HG03342 (cell line): ENCODE data around the gene ANO2.

ENCODE experiments used
- ATAC-seq: cut with Tn5 transposase; IDR thresholded peaks from one replicate; pipeline ENCODE4 v1.9.1; 2021; ENCODE audit warnings: mild to moderate bottlenecking, moderate library complexity; ENCODE audit not compliant: unreplicated experiment

Gene ANO2

GRCh38 chr12:5921027-5921909, 23.8 kb downstream of the ANO2 start:
- no peak for ATAC-seq

- no peak for ATAC-seq
Observed at GRCh38 chr12:5916785-5917290, 28.2 kb downstream of the ANO2 start.

- ATAC-seq = no peak
Observed at GRCh38 chr12:5915511-5915910, 29.5 kb downstream of the ANO2 start.

GRCh38 chr12:5914387-5915149, 30.5 kb downstream of the ANO2 start:
- no peak for ATAC-seq

GRCh38 chr12:5913387-5913786, 31.7 kb downstream of the ANO2 start:
- no peak for ATAC-seq

GRCh38 chr12:5912437-5913334, 32.4 kb downstream of the ANO2 start:
- ATAC-seq = no peak

GRCh38 chr12:5912011-5912410, 33.0 kb downstream of the ANO2 start:
- ATAC-seq = no peak

GRCh38 chr12:5910790-5911548, 34.1 kb downstream of the ANO2 start:
- no peak for ATAC-seq

GRCh38 chr12:5909560-5909959, 35.5 kb downstream of the ANO2 start:
- no peak for ATAC-seq

- ATAC-seq = no peak
Observed at GRCh38 chr12:5908251-5908650, 36.8 kb downstream of the ANO2 start.

GRCh38 chr12:5907807-5908206, 37.3 kb downstream of the ANO2 start:
- ATAC-seq = no peak

- no peak for ATAC-seq
Observed at GRCh38 chr12:5905757-5906156, 39.3 kb downstream of the ANO2 start.

GRCh38 chr12:5904969-5905368, 40.1 kb downstream of the ANO2 start:
- ATAC-seq = no peak

- no peak for ATAC-seq
Observed at GRCh38 chr12:5904441-5904840, 40.6 kb downstream of the ANO2 start.

- ATAC-seq = no peak
Observed at GRCh38 chr12:5902736-5903135, 42.3 kb downstream of the ANO2 start.

GRCh38 chr12:5901416-5901815, 43.6 kb downstream of the ANO2 start:
- no peak for ATAC-seq

GRCh38 chr12:5900533-5901205, 44.4 kb downstream of the ANO2 start:
- ATAC-seq = no peak

- ATAC-seq = no peak
Observed at GRCh38 chr12:5900076-5900475, 45.0 kb downstream of the ANO2 start.

- no peak for ATAC-seq
Observed at GRCh38 chr12:5899675-5900074, 45.4 kb downstream of the ANO2 start.

- no peak for ATAC-seq
Observed at GRCh38 chr12:5898874-5899273, 46.2 kb downstream of the ANO2 start.
